NOMO-1 treated with dmso at 0.1 percent for 144 hours (cell line): Measurements from ENCODE around the gene ACER3.

ENCODE experiments used
- DNase-seq: peaks from one replicate; lab custom pipeline; 2025; ENCODE audit not compliant: unreplicated experiment; lab: John Stamatoyannopoulos, UW

The ACER3 gene

DNA sequence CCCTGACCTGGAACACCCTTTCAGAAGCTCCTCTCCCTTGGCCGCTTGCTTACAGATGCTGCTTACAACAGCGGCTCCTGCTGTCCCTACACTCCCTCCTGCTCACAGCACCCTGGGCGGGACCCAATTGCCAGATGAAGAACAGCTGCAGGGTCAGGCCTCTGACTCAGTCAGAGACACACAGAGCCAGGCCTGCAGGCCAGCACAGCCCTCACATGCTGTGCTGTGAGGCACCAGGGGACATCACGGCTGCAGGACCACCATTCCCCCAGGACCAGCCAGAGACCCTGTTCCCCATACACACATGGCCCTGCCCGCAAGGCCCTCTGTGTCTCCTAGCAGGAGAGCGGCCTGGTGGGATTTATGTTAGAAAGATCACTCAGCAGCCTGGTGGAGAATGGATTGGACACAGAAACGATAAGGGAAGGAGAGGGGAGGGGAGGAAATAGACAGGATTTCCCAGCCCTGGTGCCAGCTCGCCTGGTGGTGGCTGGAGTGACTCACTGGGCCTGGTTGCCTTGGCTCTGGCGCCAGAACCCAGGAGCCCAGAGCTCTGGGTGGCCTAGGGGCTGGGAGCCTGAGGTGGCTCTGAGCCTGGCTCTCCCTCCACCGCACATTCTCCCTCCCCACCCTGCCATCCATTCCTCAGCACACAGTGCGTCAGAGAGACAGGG is 212.7 kb downstream of the ACER3 start:
- DNase-seq: no peak

DNA sequence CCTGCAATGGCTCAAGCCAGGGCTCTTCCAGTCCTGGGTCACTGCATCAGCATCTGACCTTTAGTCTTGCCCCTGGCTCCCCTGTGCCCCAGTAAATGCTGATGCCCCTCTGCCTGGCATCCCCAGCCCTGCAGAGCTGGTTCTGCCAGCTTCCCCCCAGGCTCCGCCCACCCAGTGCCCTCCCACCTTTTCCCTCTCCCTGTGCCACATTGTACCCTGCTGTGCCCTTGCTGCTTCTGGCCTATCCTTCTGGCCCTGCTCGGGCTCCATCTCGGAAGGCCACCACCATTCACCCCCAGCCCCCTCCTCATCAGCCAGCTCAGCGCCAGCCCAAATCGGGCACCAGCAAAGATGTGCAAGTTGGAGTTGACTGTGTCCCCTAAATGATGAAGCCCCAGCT is 213.5 kb downstream of the ACER3 start:
- no peak for DNase-seq

DNA sequence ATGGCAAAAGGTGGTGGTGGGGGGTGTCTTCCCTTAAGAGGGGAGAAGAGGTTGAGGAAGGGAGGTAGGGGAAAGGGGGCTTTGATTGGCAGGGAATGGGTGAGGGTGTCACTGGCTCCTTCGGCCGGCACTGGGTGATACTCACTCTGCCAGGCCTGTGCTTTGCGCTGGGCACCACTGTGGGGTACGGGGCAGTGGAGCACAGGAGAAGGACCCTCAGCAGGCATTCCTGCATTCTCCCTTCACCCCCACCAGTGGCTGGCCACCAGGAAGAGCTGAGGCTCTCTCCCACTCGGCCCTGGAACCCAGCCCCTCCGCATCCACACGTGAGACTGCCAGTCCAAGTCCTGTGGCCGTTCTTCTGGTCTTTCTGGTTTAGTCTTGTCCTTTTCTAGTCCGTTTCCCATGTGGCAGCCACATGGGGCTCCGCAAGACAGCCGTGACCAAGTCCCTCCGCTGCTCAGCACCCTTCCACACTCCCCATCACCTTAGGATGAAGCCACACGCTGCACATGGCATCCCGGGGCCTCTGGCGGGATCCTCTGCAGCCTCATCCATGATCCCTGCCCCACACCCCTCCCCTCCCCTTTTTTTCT is 214.0 kb downstream of the ACER3 start:
- DNase-seq: no peak

DNA sequence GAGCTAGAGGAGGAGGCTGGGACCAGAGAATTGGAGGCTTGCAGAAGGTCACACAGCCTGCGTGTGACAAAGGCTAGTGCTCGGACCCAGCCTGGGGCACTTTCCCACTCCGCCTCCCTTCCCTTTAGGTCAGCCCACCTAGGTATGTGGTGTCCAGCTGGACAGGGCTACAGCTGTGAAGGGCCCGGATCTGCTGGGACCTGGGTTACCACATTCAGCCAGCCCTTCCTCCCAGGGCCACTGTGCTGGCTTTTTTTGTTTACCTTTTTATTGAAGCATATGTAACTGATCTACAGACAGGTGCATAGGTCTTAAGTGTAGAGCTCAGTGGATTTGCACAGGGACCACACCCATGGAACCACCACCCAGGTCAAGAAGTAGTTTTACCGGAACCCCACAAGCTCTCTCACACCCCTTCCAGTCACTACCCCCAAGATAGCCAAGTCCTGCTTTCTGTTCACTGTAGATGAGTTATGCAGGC is 214.7 kb downstream of the ACER3 start:
- no peak for DNase-seq
